CD4-positive, alpha-beta T cell treated with Interleukin-6 at 100 ng/mL for 8 hours (primary cell): ENCODE data around the gene CELF4.

Experiments used
- DNase-seq: peaks from one replicate; pipeline ENCODE4 v3.0.0-alpha.2; 2020; ENCODE audit warnings: mixed read lengths, low spot score

Gene CELF4

GRCh38 chr18:37440206-37440605 is 125.4 kb downstream of the CELF4 start:
- DNase-seq = no peak

DNA sequence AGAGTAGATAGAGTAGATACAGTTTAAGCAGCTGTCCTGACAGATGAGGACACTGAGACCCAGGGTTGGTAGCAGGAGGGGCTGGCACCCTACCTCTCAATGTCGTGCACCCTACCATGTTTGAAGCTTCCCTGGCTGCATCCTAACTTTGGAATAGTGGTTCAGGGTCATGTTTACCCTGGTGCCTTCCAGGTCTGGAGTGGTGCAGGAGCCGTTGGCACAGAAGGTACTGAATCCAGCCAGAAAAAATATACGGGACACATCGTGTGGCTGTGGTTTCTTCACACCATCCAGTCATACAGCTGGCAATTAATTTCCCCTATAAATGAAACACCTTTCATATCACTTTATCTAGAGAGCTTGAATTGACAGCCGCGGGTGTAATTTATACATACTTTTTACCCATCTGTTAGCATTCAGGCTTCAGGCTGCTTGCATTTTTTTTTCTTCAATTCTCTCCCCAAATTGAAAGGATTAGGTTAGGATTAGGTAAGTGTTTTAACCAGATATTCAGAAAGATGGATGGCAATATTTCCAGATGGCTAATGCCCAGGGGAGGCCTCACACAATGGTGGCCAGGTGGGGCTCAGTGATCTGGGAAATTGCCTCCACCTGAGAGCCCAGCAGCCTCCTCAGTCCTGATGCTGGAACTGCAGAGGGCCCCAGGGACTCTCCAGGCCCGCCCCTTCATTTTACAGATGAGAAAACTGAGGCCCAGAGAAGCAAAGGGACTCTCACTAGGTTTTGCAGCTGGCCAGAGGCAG is 127.0 kb downstream of the CELF4 start:
- DNase-seq = no peak

- DNase-seq = no peak
Observed at GRCh38 chr18:37435996-37436395, 129.6 kb downstream of the CELF4 start.

DNA sequence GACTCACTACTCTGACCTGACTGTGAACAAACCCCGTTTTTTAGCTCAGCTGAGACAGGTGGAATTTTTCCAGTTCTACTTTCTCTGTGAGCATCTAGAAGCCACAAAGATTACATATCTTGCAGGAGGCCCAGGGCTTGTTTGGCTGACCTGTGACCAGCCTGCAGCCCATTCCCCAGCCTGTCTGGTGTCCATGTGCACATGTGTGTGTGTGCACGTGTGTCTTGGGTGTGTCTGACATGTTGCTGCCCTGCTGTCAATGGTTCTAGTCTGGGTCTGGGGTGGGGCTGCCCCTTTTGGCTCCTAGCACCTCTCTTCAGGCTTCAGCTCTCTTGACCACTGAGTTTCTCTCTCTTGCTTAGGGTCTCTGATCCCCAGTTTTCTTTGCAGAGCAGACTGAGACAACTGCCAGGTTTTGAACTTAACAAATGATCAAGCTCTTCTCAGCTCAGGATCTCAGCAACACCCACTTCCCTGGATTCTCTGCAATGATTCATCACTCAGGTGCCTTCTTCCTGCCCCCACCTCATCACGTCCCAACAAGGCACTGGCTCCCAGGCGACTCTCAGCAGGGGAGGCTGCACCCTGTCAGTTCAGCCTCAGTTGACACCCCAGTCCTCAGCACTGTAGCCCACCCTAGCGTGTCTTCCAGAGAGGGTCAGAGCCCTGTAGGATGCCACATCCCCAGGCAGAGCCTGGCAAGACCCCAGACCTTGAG is 130.3 kb downstream of the CELF4 start:
- DNase-seq = no peak

DNA sequence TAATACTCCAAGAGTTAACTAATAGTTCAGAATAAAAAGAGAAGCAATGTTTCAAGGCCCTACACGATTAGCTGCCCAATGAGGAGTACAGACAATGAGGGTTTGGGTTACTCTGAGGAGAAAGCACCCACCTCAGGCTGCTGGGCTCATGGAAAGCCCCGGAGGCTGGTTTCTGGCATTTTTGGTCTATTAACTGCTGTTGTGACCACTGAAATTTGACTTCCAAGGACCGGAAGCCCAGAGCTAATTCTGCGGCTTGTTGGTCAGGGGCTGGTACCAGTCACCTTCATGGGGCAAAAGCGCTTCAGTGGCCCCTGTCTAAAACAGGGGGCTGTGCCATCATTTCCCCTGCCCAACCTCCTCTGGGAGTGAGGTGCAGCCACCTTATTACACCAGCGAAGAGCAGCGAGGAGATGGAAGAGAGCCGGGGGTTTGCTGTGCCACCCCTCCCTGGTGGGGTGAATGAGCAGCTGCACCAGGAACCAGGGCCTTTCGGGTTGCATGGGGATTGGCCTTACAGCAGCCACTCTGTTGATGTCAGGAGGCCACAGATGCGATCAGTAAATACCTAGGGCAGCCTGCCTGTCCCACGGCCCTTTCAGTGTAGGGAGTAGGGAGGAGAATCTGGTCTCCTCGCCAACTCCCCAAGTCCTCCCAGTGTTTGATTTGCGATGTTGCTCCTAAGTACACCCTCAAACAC is 131.3 kb downstream of the CELF4 start:
- DNase-seq = no peak

- DNase-seq = no peak
Observed at GRCh38 chr18:37432436-37433195, 133.0 kb downstream of the CELF4 start.

DNA sequence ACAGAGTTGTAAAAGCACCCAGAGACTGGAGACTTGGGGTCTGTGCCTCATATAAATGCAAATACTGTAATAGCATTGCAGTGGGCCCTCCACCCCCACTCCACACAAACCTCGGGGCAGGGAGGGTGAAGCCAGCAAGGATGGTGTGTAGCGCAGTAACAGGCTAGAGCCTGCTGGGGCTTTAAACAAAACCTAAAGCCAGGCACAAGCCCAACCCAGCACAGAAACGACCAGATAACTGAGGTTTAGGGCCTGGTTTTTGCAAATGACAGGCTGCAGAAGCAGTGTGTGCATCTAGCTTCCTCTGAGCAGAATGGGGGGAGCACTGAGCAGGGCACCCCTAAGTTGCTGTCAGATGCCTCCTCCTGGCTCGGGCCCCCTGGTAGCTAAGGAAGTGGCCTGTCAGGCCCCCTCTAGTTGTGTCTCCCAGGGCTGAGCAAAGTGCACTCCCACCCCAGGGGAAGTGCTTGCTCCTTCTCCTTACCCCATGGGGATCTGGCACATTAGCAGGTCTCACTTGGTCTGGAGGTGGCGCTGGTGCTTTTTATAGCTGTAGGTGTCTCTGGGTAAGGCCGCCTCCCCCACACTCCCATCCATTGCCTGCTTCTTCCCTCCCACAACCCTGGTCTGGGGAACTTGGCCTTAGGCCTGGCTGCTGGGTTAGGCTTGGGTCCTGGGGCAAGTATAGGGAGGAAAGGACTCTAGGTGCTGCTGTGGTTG is 135.1 kb downstream of the CELF4 start:
- DNase-seq = no peak

GRCh38 chr18:37429791-37430190 is 135.8 kb downstream of the CELF4 start:
- DNase-seq = no peak

DNA sequence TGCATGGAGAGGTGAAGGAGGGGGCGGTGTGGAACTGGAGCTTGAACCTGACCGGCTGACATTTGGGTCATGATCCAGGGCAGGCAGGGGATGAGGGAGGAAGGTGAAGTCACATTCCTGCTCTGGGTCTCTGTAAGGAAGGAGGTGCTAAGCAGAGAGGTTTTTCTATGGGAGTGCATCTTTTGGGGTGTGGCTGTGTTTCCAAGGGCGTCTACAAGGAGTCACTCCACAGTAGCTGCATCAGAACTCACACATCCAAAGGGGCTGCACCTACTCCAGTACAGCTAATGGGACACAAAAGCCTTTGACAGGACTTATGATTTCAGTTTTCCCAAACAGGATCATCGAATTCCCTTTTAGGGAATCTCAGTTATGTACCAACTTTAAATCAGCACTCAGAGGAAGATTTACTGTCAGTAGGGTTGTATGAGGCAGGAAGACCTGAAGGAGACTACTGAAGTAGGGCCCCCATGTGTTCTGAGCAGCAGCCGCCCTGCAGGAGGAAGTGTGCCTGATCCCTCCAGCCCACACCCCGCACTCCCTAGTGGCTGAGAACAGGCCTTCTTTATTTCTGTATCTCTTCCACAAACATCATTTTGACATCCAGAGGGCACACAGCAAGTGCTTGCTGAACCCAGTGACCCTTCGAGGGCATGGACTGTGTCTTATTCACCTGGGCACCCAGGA is 137.2 kb downstream of the CELF4 start:
- DNase-seq = no peak

- DNase-seq = no peak
Observed at GRCh38 chr18:37426586-37426985, 139.0 kb downstream of the CELF4 start.

- DNase-seq = no peak
Observed at GRCh38 chr18:37425222-37425621, 140.4 kb downstream of the CELF4 start.

- no peak for DNase-seq
Observed at GRCh38 chr18:37424507-37424906, 141.1 kb downstream of the CELF4 start.

DNA sequence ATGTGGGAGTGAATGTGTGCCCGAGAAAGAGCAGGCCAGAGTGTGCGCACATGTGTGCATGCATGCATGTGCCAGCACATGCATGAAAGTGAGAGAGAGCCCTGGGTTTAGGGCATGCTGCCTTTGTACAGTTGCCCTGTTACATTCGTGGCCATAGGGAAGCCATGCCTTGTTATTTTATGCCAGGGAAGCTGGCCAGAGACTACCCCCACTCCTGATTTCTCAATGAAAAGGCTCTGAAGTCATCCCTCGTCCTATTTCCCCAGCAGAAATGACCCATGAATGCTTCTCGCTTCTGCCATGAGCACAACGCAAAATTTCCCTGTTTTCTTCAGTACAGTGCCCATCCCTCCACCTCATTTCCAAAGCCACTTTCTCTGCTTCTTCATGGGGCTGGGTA is 143.0 kb downstream of the CELF4 start:
- no peak for DNase-seq

DNA sequence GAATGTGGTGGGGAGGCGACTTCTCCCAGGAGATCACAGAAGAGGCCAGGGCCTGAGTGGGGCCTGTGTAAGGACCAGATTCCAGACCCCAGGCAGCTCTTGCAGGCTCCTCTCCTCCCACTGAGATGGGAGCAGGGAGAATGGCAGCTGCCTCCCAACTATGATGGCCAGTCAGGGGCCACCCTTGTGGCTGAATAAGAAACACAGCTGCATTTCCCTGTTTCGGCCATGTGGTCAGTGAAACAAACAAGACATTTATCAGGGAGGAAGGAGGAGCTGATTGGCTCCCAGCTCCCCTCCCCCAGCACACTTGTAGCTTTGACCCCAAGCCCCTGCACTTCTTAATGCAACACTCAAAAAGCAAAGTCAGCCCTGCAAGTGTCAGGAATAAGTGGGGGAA is 143.5 kb downstream of the CELF4 start:
- no peak for DNase-seq

- no peak for DNase-seq
Observed at GRCh38 chr18:37421341-37422077, 144.1 kb downstream of the CELF4 start.

- no peak for DNase-seq
Observed at GRCh38 chr18:37420315-37420880, 145.2 kb downstream of the CELF4 start.

DNA sequence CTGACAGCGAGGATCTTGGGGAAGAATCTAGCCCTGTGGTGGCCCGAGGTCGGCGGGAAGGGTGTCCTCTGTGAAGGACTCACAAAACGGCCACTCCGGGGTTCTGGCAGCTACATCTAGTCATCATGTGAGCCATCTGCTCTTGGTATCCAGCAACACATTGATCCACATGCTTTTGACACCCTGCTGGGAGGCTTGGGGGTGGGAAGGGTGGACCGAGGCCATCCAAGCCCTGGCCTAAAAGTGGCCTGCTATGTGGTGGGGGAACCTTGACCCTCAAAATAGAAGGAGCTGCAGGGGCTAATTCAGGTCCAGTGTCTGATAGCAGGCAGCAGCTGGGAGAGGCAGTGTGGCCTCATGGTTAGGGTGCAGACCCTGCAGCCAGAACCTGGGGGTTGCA is 145.7 kb downstream of the CELF4 start:
- DNase-seq = no peak

- no peak for DNase-seq
Observed at GRCh38 chr18:37419315-37419714, 146.3 kb downstream of the CELF4 start.

- DNase-seq = no peak
Observed at GRCh38 chr18:37414816-37415215, 150.8 kb downstream of the CELF4 start.

DNA sequence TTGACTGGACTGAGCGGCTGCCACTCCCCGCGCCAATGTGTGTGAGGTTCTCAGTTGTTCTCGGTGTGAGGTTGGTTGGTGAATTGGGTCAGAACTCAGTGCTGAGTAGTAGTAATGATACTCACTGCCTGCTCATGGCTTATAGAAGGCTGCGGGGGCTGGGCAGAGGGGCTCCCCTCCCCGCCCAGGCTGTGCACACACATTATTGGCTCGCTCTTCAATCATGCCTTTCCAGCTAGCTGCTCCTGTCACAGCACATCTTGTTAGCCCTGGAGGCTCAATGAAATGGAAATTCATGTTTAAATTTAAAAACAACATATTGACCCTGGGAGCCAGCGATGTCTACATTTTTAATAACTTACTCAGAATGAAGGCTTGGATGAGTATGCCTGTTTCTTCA is 152.8 kb downstream of the CELF4 start:
- no peak for DNase-seq
